Smooth muscle cell of the coronary artery (primary cell): ENCODE results near the gene CD1C. TPM values are rescaled to one million over a fixed set of nuclear protein-coding genes. Genes with fewer than 3 reads are reported as not detected.

Experiments used
- total RNA-seq: library from RNA; depleted of rRNA; stranded (reverse); fragments of >200 nt; gene quantifications from 2 replicates; pipeline ENCODE4 v1.2.3, GENCODE V29; 2014; ENCODE audit warnings: low replicate concordance

Gene CD1C
- total RNA-seq: not detected in 2 replicates

GRCh38 chr1:158289811-158290210 is at the start of gene CD1C:
Gene CD1C, plus strand, starts transcription at chr1:158289923. Its CDS starts 142 bp downstream, at chr1:158290065.

DNA sequence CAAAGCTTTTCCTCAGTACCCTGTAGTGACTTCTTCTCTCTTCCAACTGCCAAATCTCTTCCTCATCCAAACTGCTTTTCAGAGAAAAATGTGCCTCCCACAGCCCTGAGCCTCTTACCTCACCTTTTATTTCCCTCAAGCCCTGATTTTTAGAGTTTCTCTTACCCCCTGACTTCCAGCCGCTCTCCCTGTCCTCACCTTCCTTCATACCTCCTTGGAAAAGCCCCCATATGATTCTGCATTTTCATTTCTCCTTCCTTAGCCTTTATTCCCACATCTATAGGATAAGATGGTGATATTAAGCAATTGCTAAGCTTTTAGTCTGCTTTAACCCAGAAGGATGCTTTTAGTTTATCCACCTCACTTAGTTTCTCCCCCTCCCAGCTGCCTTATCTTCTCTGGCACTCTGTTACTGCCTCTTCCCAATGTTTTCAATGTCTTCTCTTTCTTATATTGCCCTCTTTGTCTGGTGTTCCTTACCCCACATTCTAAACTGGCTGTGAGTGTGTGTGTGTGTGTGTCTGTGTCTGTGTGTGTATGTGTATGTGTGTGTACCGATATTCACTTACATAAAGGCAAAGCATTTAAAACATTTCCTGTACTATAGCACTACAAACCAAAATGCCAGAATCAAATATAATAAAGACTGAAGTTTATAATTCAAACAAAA is 41.9 kb downstream of the CD1C start, which contains the start of gene CD1B:
TSS of gene CD1B (minus strand) at position 51 of the 670 bp plus-strand sequence. CDS start 108 bp downstream, outside the sequence.

Other genes with a start within 250 kb of the CD1C start
- 0.12 and 0.23 TPM in 2 replicates for gene CD1D, start 109.0 kb upstream of the CD1C start, total RNA-seq
- not detected in 2 replicates for gene CD1A, start 35.5 kb upstream of the CD1C start, total RNA-seq
- not detected in 2 replicates for gene CD1B, start 41.6 kb downstream of the CD1C start, total RNA-seq
- gene CD1E, start 64.0 kb downstream of the CD1C start, total RNA-seq: not detected in 2 replicates
- not detected in 2 replicates for gene OR10T2, start 109.5 kb downstream of the CD1C start, total RNA-seq
- gene OR10K2, start 136.3 kb downstream of the CD1C start, total RNA-seq: not detected in 2 replicates
- not detected in 2 replicates for gene OR10K1, start 171.9 kb downstream of the CD1C start, total RNA-seq
- not detected in 2 replicates for gene OR10R2, start 182.3 kb downstream of the CD1C start, total RNA-seq